Activated T-helper 17 cell treated with anti-CD3 and anti-CD28 coated beads, Interleukin-2, amount 50 U/mL, for 72 hours (primary cell): Measurements from ENCODE around the gene XRCC6. TPM values are rescaled to one million over a fixed set of nuclear protein-coding genes. Genes with fewer than 3 reads are reported as not detected.
A peak's percentile ranks its signal among the peaks of the same experiment; 100 is the strongest.
"Not testable (repeated sequence)": the region's sequence is repeated elsewhere in the genome, so short reads cannot be mapped to it uniquely, and the experiment has no call there.

ENCODE experiments used
- ATAC-seq: fragments of 150-1000 bp; cut with Tn5 transposase; replicated peaks from 2 replicates; pipeline ENCODE4 v1.10.0; 2021; ENCODE audit warnings: mild to moderate bottlenecking, moderate library complexity
- H3K27ac Mint-ChIP-seq: one replicate; pipeline ENCODE4 v1.8.0; 2022; ENCODE audit warnings: mixed read lengths
- H3K27me3 Mint-ChIP-seq: one replicate; pipeline ENCODE4 v1.8.0; 2022; ENCODE audit warnings: mixed read lengths
- H3K36me3 Mint-ChIP-seq: one replicate; pipeline ENCODE4 v1.8.0; 2022; ENCODE audit warnings: low read depth, mild to moderate bottlenecking, mixed read lengths
- H3K4me1 Mint-ChIP-seq: one replicate; pipeline ENCODE4 v1.8.0; 2022; ENCODE audit warnings: mixed read lengths
- H3K4me3 Mint-ChIP-seq: one replicate; pipeline ENCODE4 v1.8.0; 2022; ENCODE audit warnings: mild to moderate bottlenecking, mixed read lengths
- H3K9me3 Mint-ChIP-seq: one replicate; pipeline ENCODE4 v1.8.0; 2022; ENCODE audit warnings: mixed read lengths
- total RNA-seq, 2 donors: library from RNA; stranded (reverse); gene quantifications; one replicate each; pipeline ENCODE4 v1.2.3, GENCODE V29; 2022

Gene XRCC6
- total RNA-seq, 2 donors from 2014 or later = 237 to 428 TPM

DNA sequence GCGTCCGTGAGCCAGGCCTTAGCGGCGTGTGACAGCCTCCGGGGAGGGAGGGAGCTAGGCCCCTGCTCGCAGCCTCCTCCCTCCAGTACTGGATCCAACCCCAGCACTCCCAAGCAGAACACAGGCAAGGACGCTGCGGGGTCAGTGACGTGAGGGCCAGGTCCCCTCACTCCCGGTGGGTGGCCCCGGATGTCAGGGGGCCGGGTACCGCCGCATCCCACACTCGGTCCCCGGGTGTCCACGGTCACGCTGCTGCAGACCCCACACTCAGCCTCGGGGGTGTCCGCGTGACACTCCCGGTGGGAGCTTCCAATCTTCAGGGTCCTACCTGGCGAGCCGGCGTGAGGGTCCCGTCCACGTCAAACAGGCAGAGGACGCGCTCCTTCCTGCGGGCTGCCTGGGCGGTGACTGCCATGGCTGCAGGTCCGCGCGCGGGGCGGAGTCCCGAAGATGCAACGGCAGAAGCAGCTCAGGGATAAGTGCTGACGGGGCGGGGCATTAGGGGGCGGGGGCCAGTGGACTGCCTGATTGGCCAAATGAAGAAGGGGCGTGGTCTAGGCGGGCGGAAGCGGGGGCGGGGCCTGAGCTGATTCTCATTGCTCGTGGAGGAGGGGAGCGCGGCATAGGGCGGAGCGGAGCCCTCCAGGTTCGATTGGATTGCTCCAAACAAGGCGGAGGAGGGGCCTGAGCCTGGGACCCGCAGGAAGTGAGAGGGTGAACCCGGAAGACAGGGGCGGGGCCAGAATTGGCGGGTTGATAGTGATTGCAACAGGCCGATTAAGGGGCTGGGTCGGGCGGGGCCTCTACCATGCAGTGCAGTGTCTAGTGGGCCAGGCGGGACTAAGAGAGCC is 31.5 kb upstream of the XRCC6 start, which contains the start of gene PMM1:
Gene PMM1 (minus strand): TSS at position 450 of the 851 bp plus-strand sequence. CDS start 35 bp downstream, at position 415.
- H3K4me1 Mint-ChIP-seq = no peaks in the 10 kb centered on the region
- peak; percentile 98 for ATAC-seq

DNA sequence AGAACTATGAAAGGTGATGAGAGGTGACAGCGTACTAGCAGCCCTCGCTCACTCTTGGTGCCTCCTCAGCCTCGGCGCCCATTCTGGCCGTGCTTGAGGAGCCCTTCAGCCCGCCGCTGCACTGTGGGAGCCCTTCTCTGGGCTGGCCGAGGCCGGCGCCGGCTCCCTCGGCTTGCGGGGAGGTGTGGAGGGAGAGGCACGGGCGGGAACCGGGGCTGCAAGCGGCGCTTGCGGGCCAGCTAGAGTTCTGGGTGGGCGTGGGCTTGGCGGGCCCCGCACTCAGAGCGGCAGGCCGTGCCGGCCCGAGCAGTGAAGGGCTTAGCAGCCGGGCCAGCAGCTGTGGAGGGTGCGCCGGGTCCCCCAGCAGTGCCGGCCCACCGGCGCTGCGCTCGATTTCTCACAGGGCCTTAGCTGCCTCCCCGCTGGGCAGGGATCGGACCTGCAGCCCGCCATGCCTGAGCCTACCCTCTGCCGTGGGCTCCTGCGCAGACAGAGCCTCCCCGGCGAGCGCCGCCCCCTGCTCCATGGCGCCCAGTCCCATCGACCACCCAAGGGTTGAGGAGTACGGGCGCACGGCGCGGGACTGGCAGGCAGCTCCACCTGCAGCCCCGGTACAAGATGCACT is 27.6 kb upstream of the XRCC6 start:
- not testable (repeated sequence) for H3K4me1 Mint-ChIP-seq, H3K27me3 Mint-ChIP-seq, ATAC-seq, H3K9me3 Mint-ChIP-seq, H3K36me3 Mint-ChIP-seq, H3K4me3 Mint-ChIP-seq, H3K27ac Mint-ChIP-seq

More for the DNA sequence above, 31.5 kb upstream of the XRCC6 start, which contains the start of gene PMM1:
- no peaks in the 10 kb centered on the region for H3K9me3 Mint-ChIP-seq
- peak within 1 kb of the TSS; percentile 83 for H3K4me3 Mint-ChIP-seq
- H3K27ac Mint-ChIP-seq = peak within 1 kb of the TSS; percentile 82
- H3K36me3 Mint-ChIP-seq = peaks cover under 1% of the 10 kb centered on the region
- H3K27me3 Mint-ChIP-seq = no peaks in the 10 kb centered on the region

GRCh38 chr22:41595703-41596102 is 25.4 kb upstream of the XRCC6 start:
- peaks cover 25% of the 10 kb centered on the region for H3K36me3 Mint-ChIP-seq
- no peak for ATAC-seq
- H3K9me3 Mint-ChIP-seq = no peaks in the 10 kb centered on the region
- H3K4me3 Mint-ChIP-seq = no peak overlapping the region
- H3K4me1 Mint-ChIP-seq = no peaks in the 10 kb centered on the region
- H3K27me3 Mint-ChIP-seq = no peaks in the 10 kb centered on the region
- H3K27ac Mint-ChIP-seq = no peak overlapping the region

- Mint-ChIP-seq H3K9me3 (no peaks in the 10 kb centered on the region), H3K27me3 (no peaks in the 10 kb centered on the region), H3K36me3 (peaks cover 38% of the 10 kb centered on the region), H3K27ac (no peak overlapping the region), H3K4me3 (no peak overlapping the region), H3K4me1 (no peaks in the 10 kb centered on the region)
- ATAC-seq = peak; percentile 66
These were observed 24.1 kb upstream of the XRCC6 start for GRCh38 chr22:41596776-41597634.

DNA sequence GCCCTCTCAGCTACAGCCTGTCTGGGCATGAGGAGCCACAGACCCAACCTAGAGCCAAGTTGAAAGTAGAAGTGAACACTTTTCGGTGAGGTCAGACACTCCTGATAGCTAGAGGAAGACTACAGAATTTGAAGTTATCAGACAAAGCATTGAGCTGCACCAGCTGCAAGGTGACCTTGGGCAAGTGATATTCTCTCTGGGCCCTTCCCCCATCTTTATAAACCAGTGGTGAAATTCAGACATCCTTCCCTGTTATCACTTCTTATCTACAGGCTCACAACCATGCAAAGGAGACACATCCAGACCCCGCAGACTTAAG is 23.5 kb upstream of the XRCC6 start:
- H3K4me1 Mint-ChIP-seq = peaks cover under 1% of the 10 kb centered on the region

DNA sequence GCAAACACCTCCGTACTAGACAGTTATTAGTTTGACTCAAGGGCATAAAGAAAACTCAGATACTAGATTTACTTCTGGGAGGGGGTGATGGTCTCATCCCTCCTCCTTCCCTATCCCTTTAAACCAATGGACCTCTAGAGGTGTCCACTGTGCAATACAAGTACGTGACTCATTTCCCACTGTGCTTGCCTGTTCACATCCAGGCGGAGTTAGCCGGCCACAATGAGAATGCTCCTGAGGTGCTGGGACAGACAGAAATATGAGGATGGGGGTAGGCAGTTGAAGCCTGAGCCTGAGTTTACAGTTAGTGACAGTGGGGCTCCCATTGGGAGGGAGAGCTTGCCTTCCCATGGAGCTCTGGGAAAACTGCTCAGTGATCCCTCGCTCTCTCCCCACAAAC is 23.0 kb upstream of the XRCC6 start:
- no peak for ATAC-seq
- no peaks in the 10 kb centered on the region for H3K27me3 Mint-ChIP-seq
- H3K36me3 Mint-ChIP-seq = peaks cover 49% of the 10 kb centered on the region
- H3K4me1 Mint-ChIP-seq = peaks cover 5% of the 10 kb centered on the region
- no peaks in the 10 kb centered on the region for H3K9me3 Mint-ChIP-seq
- no peak overlapping the region for H3K27ac Mint-ChIP-seq
- no peak overlapping the region for H3K4me3 Mint-ChIP-seq

More for the DNA sequence above, 23.5 kb upstream of the XRCC6 start:
- Mint-ChIP-seq H3K27me3 (no peaks in the 10 kb centered on the region), H3K36me3 (peaks cover 44% of the 10 kb centered on the region), H3K9me3 (no peaks in the 10 kb centered on the region), H3K4me3 (no peak overlapping the region), H3K27ac (no peak overlapping the region)
- no peak for ATAC-seq

DNA sequence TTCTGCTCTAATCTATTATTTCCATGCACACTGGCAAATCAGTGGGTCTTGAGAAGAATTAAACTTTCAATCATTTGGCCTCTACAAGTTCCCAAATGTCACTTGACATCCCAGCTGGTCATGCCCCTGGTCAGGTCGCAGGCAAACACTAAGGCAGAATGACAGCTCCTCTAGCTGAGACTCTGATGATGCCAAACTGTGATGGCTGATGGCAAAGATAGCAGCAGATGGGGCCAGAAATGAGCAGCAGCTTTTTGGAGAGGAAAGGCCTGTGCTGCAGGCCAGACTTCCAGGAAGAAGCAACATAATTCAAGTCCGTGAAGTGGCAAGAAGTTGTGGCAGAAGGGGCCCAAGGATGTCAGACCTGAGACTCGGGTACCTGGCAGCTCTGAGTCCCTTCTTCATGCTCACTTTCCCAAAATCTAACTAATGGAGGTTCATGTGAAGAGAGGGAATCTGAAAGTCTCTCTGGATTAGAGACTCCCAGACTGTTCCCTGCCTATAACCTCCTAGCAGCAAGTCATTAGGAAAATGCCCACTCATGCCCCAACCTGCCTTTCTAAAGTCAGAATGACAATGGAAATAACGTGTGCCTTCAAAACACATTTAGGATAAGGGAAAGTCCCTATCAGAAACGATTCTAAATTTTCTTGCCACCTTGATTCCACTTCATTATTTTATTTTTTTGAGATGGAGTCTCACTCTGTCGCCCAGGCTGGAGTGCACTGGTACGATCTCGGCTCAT is 22.0 kb upstream of the XRCC6 start:
- peaks cover 13% of the 10 kb centered on the region for H3K4me1 Mint-ChIP-seq
- H3K36me3 Mint-ChIP-seq = peaks cover 59% of the 10 kb centered on the region

GRCh38 chr22:41600976-41601375 is 20.1 kb upstream of the XRCC6 start:
- ATAC-seq = no peak
- Mint-ChIP-seq H3K36me3 (peaks cover 78% of the 10 kb centered on the region), H3K27ac (no peak overlapping the region), H3K27me3 (no peaks in the 10 kb centered on the region), H3K4me3 (no peak overlapping the region), H3K9me3 (no peaks in the 10 kb centered on the region), H3K4me1 (peaks cover 21% of the 10 kb centered on the region)

More for the DNA sequence above, 22.0 kb upstream of the XRCC6 start:
- ATAC-seq = no peak
- Mint-ChIP-seq H3K9me3 (no peaks in the 10 kb centered on the region), H3K27ac (no peak overlapping the region), H3K4me3 (no peak overlapping the region), H3K27me3 (no peaks in the 10 kb centered on the region)

DNA sequence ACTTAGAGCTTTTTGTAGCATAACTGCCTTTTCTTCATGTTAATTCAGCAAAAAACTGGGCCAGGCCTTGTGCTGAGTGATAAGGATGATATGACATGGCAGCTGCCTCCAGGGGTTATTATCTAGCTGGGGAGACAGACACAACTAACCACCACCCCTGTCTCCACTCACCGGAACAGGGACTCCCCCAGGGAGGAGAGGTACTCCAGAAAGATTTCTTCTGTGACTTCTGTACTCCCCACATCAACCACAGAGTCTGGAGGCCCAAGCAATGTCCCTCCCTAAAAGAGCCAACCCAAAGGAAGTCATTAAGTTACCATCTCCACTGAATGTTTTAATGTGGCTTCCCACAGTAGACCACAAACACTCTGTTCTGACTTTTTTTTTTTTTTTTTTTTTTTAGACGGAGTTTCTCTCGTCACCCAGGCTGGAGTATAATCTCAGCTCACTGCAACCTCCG is 17.2 kb upstream of the XRCC6 start:
- peak; percentile 100 for ATAC-seq
- peak overlapping the region; percentile 90 for H3K27ac Mint-ChIP-seq
- H3K36me3 Mint-ChIP-seq = peaks cover 96% of the 10 kb centered on the region
- peaks cover 26% of the 10 kb centered on the region for H3K4me1 Mint-ChIP-seq
- H3K27me3 Mint-ChIP-seq = no peaks in the 10 kb centered on the region
- H3K9me3 Mint-ChIP-seq = no peaks in the 10 kb centered on the region
- peak overlapping the region; percentile 31 for H3K4me3 Mint-ChIP-seq

DNA sequence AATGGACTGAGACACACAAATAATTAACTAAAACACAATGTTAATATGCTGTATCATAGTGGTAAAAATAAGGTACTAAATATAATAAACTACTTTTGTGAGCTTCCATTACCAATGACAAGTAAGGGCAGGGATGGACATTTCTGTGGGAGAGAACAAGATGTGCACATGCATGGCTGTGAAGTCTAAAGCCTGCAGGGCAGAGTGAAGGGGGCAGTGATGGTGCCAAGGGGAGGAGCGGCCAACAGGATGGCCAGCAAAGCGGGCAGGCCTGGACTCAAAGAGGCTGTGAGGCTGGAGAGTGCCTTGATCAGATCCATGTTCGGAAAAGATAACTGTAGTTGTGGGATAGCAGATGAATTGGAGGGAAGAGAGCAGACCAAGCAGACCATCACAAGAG is 12.7 kb upstream of the XRCC6 start:
- ATAC-seq = no peak
- Mint-ChIP-seq H3K9me3 (no peaks in the 10 kb centered on the region), H3K4me1 (peaks cover 18% of the 10 kb centered on the region), H3K4me3 (no peak overlapping the region), H3K27me3 (no peaks in the 10 kb centered on the region), H3K36me3 (peaks cover 94% of the 10 kb centered on the region), H3K27ac (no peak overlapping the region)

- H3K36me3 Mint-ChIP-seq = peaks cover 68% of the 10 kb centered on the region
- no peak overlapping the region for H3K27ac Mint-ChIP-seq
- H3K4me1 Mint-ChIP-seq = peaks cover 10% of the 10 kb centered on the region
These were observed 8.3 kb upstream of the XRCC6 start for GRCh38 chr22:41612603-41613306.

DNA sequence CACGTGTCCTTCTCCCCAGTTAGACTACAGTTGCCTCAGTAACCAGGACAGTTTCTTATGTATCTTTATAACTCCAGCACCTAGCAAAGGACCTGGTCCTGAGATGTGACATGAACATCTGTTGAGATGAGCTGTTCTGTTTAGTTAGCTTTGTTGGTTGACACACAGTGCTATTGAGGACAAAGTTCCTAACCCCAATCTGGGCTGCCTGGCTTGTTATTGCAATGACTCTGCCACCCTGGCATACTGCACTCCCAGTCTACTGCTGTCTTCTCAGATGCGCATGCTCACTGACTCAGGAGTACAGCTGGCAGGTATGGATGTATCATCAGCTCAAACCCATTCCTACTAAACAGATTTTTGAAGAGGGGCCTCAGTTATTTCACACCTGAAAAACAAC is 7.6 kb upstream of the XRCC6 start:
- H3K36me3 Mint-ChIP-seq = peaks cover 61% of the 10 kb centered on the region
- ATAC-seq = no peak
- H3K4me1 Mint-ChIP-seq = peaks cover 10% of the 10 kb centered on the region

More at GRCh38 chr22:41612603-41613306, 8.3 kb upstream of the XRCC6 start:
- Mint-ChIP-seq H3K9me3 (no peaks in the 10 kb centered on the region), H3K4me3 (no peak overlapping the region), H3K27me3 (no peaks in the 10 kb centered on the region)
- no peak for ATAC-seq

GRCh38 chr22:41619979-41620588 is 1.0 kb upstream of the XRCC6 start:
- no peaks in the 10 kb centered on the region for H3K27me3 Mint-ChIP-seq
- peak overlapping the region; percentile 99 for H3K4me3 Mint-ChIP-seq
- no peaks in the 10 kb centered on the region for H3K9me3 Mint-ChIP-seq
- peaks cover 59% of the 10 kb centered on the region for H3K36me3 Mint-ChIP-seq
- peaks cover 19% of the 10 kb centered on the region for H3K4me1 Mint-ChIP-seq
- H3K27ac Mint-ChIP-seq = peak overlapping the region; percentile 97
- peak; percentile 14 for ATAC-seq

More for the DNA sequence above, 7.6 kb upstream of the XRCC6 start:
- Mint-ChIP-seq H3K4me3 (no peak overlapping the region), H3K27me3 (no peaks in the 10 kb centered on the region), H3K27ac (no peak overlapping the region), H3K9me3 (no peaks in the 10 kb centered on the region)
